GM18499 (cell line): ENCODE measurements around the gene TCTA.
"Not testable (repeated sequence)": the region's sequence is repeated elsewhere in the genome, so short reads cannot be mapped to it uniquely, and the experiment has no call there.

ENCODE experiments used
- ATAC-seq: cut with Tn5 transposase; IDR thresholded peaks from one replicate; pipeline ENCODE4 v1.9.1; 2021; ENCODE audit warnings: moderate number of reproducible peaks; ENCODE audit not compliant: insufficient read depth, unreplicated experiment

The TCTA gene, protein sequence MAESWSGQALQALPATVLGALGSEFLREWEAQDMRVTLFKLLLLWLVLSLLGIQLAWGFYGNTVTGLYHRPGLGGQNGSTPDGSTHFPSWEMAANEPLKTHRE

DNA sequence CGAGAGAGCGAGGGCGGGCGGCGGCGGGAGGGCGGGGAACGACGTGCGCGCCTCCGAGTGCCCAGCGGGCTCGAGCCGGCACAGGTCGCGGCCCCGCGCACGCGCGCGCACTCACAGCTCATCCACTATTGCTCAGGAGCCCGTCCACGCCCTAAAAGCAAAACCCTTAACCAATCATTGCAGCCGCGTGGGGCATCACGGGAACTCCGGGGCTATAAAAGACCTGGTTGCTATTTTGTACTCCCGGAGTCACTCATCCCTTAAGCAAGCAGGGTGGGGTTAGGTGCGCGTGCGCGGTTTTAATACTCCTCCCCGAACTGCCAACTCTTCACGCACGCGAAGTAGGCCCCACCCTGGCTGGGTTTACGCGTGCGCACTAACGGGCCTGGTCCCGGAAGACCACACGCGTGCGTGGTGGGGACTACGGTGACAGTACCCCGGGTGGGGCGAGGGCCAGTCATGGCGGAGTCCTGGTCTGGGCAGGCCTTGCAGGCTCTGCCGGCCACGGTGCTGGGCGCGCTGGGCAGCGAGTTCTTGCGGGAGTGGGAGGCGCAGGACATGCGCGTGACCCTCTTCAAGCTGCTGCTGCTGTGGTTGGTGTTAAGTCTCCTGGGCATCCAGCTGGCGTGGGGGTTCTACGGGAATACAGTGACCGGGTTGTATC, at the start of gene TCTA, which contains the start of gene RHOA:
TCTA (plus strand) TSS at position 456 of the 664 bp plus-strand sequence; CDS start at position 460, 4 bp downstream.
RHOA (minus strand) TSS at position 9 of the 664 bp plus-strand sequence. CDS start 36,387 bp downstream, outside the sequence.
- ATAC-seq: peak; percentile 55

DNA sequence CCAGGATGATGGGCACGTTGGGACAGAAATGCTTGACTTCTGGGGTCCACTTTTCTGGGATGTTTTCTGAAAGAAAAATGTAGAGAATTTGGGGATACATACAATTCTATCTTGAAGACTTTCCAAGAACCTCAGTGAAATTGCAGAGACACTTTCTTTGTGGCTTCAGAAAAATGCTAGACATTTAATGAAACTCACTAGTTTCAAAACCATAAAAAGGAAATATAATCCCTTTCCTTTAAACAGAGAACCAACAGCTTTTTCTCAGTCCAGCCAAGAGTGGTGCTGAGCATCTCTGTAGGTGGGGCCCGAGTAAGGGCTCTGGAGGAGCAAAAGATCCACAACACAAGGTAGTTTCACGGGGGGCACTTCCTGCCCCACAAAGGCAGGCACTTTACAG, 49.7 kb upstream of the TCTA start:
- ATAC-seq: no peak

- ATAC-seq: no peak
Measured at GRCh38 chr3:49370585-49371290, 41.5 kb upstream of the TCTA start.

DNA sequence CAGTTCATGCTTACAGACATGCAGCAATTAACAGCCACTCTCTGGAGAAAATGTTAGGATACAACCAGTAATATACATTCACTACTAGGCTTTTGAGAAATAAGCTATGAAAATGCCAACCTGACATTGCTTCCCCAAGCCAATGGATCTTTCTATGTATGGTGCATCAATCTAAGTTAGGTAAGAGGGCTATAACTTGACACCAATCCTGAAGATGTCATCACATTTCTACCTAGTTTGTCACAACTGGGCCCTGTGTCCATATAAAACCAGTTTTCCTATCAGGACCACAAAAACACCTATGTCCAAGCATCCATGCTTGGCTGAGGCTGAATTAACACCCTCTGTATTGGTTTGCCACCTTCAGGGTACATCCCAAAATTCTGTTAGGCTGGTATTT, 40.3 kb upstream of the TCTA start:
- no peak for ATAC-seq

DNA sequence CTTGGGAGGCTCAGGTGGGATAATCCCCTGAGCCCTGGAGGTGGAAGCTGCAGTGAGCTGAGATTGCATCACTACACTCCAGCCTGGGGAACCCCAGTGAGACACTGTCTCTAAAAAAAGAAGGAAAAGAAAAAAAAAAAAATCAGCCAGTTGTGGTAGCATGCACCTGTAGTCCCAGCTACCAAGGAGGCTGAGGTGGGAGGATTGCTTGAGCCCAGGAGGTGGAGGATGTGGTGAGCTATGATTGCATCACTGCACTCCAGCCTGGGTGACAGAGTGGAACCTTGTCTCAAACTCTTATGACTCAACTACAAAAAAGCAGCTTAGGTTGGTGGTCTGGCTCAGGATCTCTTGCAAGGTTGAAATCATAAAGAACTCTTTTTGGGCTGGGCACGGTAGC, 34.7 kb upstream of the TCTA start:
- ATAC-seq: no peak

GRCh38 chr3:49378249-49378895, 33.9 kb upstream of the TCTA start:
- no peak for ATAC-seq

- ATAC-seq: no peak
Measured at GRCh38 chr3:49383387-49383786, 28.8 kb upstream of the TCTA start.

DNA sequence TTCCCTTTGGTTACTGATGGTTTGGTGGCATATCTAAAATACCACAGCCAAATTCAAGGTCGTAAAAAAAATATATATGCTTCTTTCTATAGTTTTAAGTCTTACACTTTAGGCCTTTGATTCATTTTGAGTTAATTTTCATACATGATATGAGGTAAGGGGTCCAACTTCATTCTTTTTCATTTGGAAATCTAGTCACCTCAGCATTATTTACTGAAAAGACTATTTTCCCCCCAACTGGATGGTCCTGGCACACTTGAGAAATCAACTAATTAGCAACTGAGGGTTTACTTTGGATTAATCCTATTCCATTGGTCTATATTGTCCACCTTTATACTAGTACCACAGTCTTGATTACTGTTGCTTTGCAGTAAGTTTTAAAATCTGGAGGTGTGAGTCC, 26.6 kb upstream of the TCTA start:
- ATAC-seq: no peak

- ATAC-seq: no peak
Measured at GRCh38 chr3:49386056-49386756, 26.0 kb upstream of the TCTA start.

DNA sequence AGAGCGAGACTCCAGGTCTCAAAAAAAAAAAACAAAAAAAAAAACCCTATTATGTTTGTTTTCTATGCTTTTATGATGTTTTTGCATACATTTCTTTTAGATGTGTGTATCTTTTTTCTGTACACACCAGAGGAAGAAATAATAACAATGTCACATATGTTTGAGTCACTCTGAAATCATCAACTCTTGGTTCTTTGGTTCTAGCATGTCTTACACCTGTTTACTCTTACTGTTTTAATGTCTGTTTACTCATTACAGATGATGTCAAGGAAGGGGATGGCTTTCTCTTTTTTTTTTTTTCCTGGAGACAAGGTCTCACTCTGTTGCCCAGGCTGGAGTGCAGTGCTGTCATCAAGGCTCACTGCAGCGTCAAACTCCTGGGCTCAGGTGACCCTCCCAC, 24.5 kb upstream of the TCTA start:
- no peak for ATAC-seq

DNA sequence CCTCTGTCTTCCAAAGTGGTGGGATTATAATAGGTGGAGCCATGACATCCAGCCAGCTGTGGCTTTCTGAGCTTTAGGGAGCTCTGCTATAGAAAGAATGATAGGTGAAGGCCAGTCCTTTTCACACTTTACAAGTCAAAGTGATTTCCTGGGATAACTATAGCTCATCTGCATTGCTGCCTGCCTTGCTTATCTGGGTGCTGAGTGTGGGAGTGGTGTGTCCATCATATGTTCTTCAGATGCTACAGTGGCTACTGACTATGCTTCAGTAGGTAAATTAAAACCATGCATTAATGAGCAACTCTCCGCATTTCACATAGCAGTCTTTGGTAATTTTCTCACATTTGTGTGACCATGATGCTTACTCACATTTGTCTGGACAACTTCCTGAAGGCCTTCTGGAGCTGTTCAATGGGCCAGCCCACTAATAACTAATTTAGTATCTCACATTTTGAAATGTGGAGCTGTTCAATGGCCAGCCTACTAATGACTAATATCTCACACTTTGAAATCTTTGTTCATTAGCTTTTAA, 23.9 kb upstream of the TCTA start:
- ATAC-seq: no peak

- no peak for ATAC-seq
Measured at GRCh38 chr3:49389297-49389696, 22.9 kb upstream of the TCTA start.

- ATAC-seq: not testable (repeated sequence)
Measured at GRCh38 chr3:49391310-49391709, 20.9 kb upstream of the TCTA start.

DNA sequence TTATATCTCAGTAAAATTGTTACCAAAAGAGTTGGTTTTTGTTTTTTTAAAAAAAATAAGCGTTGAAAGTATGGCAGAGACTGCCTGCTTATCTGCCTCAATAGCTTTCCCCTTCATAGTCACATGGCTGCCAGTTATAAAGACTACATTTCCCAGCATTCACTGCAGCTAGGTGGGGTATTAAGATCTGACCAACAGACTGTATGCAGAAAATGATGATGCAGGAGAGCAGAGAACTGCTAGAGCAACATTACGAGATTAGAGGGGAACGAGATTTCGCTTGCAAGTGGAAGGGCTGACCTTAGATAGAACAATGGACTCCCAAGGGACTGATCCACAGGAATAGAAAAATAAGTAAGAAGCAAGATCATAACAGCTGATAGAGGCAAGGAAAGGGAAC, 14.8 kb upstream of the TCTA start:
- no peak for ATAC-seq

DNA sequence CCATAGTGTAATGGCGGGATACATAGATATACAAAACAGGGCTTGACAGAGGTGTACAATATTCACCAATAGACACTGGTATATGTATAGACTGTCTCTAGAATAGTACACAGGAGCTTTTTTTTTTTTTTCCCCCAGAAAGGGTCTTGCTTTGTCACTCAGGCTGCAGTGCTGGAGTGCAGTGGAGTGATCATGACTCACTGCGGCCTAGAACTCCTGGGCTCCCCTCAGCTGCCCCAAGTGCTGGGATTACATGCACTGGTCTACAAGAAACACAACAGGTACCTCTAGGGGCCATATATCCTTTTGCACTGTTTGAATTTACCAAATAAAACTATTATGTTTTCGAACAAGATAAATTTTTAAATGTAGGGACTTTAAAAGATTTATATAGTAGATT, 12.8 kb upstream of the TCTA start:
- no peak for ATAC-seq

DNA sequence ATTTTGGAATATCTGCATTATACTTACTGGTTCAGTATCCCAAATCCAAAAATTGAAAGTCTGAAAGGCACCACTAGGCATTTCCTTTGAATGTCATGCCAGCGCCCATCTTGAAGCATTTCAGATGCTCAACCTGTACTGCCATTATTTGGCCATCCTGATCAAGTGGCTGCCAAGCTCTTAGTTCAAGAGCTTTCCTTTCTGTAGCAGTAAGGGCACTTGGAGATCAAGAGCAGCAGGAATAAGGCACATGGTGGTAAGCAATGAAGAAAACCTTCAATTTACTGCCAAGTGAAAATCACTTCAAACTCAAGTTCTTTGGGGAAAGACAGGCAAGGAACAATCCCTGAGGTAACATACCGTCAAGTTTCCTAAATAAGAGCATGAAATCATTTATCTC, 10.5 kb upstream of the TCTA start:
- no peak for ATAC-seq

DNA sequence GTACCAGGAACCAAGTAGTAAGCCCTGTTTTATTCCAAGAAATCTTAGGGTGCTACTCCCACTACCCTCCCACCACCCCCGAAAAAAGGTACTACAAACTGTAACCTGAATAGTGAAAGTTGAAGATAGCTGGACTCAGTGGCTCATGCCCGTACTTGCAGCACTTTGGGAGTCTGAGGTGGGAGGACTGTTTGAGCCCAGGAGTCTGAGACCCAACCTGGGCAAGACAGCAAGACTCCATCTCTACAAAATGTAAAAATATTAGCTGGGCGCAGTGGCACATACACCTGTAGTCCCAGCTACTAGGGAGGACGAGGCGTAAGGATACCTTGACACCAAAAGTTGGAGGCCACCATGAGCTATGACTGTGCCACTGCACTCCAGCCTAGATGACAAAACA, 8.3 kb upstream of the TCTA start:
- ATAC-seq: no peak

- ATAC-seq: not testable (repeated sequence)
Measured at GRCh38 chr3:49405570-49405969, 6.7 kb upstream of the TCTA start.

DNA sequence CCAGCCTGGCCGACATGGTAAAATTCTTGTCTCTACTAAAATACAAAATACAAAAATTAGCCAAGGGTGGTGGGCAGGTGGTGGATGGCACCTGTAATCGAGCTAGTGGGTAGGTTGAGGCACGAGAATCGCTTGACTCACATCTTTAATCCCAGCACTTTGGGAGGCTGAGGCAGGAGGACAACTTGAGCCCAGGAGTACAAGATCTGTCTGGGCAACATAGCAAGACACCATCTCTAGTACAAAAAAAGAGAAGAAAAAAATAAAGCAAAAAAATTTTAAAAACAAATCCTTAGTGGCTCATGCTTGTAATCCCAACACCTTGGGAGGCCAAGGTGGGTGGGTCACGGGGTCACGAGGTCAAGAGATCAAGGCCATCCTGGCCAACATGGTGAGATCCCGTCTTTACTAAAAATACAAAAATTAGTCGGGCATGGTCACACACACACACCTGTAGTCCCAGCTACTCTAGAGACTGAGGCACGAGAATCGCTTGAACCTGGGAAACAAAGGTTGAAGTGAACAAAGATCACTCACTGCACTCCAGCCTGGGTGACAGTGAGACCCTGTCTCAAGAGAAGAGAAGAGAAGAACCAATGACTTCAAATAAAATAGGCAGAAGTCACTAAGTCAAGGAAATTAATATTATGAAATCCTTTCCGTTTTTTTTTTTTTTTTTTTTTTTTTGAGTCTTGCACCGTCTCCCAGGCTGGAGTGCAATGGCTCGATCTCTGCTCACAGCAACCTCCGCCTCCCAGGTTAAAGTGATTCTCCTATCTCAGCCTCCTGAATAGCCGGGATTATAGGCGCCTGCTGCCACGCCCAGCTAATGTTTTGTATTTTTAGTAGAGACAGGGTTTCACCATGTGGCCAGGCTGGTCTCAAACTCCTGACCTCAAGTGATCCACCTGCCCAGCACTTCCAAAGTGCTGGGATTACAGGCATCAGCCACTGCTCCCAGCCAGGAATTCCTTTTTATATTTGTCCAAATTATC, 5.4 kb upstream of the TCTA start:
- no peak for ATAC-seq
